ENCODE data around the gene LRRC74A.

GRCh38 chr14:76902591-76902990 is 76.4 kb downstream of the LRRC74A start:
- TF ChIP-seq YY1 (IDR thresholded peaks at IDR 0.05; ENCODE audit: insufficient read depth, insufficient read length) (no peak), ZNF274 (IDR thresholded peaks at IDR 0.05; ENCODE audit: low read depth, low read length) (no peak), SUZ12 (IDR thresholded peaks at IDR 0.05; ENCODE audit: extremely low read depth, insufficient read depth, insufficient read length) (no peak)

Measured in NT2/D1 (cell line).